Activated CD8-positive, alpha-beta T cell treated with anti-CD3 and anti-CD28 coated beads, Interleukin-2, amount 10 ng/mL, durations not matched to agents 7 days and 5 days (primary cell): ENCODE results near the gene OR2A2. TPM values are rescaled to one million over a fixed set of nuclear protein-coding genes. Genes with fewer than 3 reads are reported as not detected.
A peak's percentile ranks its signal among the peaks of the same experiment; 100 is the strongest.
"Not testable (repeated sequence)": the region's sequence is repeated elsewhere in the genome, so short reads cannot be mapped to it uniquely, and the experiment has no call there.

Experiments
- ATAC-seq: fragments of 150-1000 bp; cut with Tn5 transposase; one replicate; pipeline ENCODE4 v1.10.0; 2021; ENCODE audit warnings: moderate library complexity
- CTCF ChIA-PET: fragments of 350-600 bp; sonication (Branson Sonifier 250); formaldehyde crosslinking; loops from one replicate; lab custom pipeline; 2021; ENCODE audit warnings: antibody characterized with exemption; lab: Charles Lee
- POLR2A ChIA-PET: fragments of 350-600 bp; sonication (Branson Sonifier 250); formaldehyde crosslinking; loops from one replicate; lab custom pipeline; 2021; ENCODE audit warnings: antibody characterized with exemption; lab: Charles Lee
- DNase-seq: peaks from one replicate; pipeline ENCODE4 v3.0.0-alpha.2; 2020
- H3K27ac Mint-ChIP-seq: one replicate; pipeline ENCODE4 v1.8.0; 2021; ENCODE audit warnings: mild to moderate bottlenecking, mixed read lengths
- H3K27me3 Mint-ChIP-seq: one replicate; pipeline ENCODE4 v1.8.0; 2021; ENCODE audit warnings: low read depth, mixed read lengths
- H3K36me3 Mint-ChIP-seq: one replicate; pipeline ENCODE4 v1.8.0; 2021; ENCODE audit warnings: low read depth, mixed read lengths
- H3K4me1 Mint-ChIP-seq: one replicate; pipeline ENCODE4 v1.8.0; 2021; ENCODE audit warnings: low read depth, mixed read lengths
- H3K4me3 Mint-ChIP-seq: one replicate; pipeline ENCODE4 v1.8.0; 2021; ENCODE audit warnings: mild to moderate bottlenecking, mixed read lengths
- H3K9me3 Mint-ChIP-seq: one replicate; pipeline ENCODE4 v1.8.0; 2022; ENCODE audit warnings: mixed read lengths; ENCODE audit not compliant: insufficient read depth
- total RNA-seq, 2 experiments: library from RNA; stranded (reverse); gene quantifications; one replicate each; pipeline ENCODE4 v1.2.3, GENCODE V29; 2021

Gene OR2A2
- total RNA-seq, 2 experiments from 2014 or later: not detected

GRCh38 chr7:144105211-144105610, 4.2 kb upstream of the OR2A2 start:
- H3K9me3 Mint-ChIP-seq: no peaks in the 10 kb centered on the region
- H3K4me1 Mint-ChIP-seq: no peaks in the 10 kb centered on the region
- H3K27ac Mint-ChIP-seq: no peak overlapping the region
- ATAC-seq (no peak), DNase-seq (no peak)
- CTCF ChIA-PET: no interaction called here
- no peak overlapping the region for H3K4me3 Mint-ChIP-seq
- POLR2A ChIA-PET: no interaction called here
- H3K27me3 Mint-ChIP-seq: peaks cover 4% of the 10 kb centered on the region
- H3K36me3 Mint-ChIP-seq: no peaks in the 10 kb centered on the region

DNA sequence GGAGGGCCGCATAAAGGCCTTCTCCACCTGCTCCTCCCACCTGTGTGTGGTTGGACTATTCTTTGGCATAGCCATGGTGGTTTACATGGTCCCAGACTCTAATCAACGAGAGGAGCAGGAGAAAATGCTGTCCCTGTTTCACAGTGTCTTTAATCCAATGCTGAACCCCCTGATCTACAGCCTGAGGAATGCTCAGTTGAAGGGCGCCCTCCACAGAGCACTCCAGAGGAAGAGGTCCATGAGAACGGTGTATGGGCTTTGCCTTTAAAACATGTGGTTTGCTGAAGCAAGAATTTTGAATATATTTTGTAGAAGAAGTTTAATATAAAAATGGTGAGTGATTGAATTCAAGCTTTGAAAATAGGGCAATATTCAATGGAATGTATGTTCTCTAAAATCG, 889 bp downstream of the OR2A2 start:
- H3K4me3 Mint-ChIP-seq: no peak overlapping the region

GRCh38 chr7:144113651-144114050, 4.3 kb downstream of the OR2A2 start:
- ATAC-seq: no peak
- H3K4me3 Mint-ChIP-seq: no peak overlapping the region
- no peaks in the 10 kb centered on the region for H3K36me3 Mint-ChIP-seq
- ChIA-PET POLR2A (no interaction called here), CTCF (interaction anchor here (0.8 to 3.1 kb wide), 2 partner anchors 15 to 37 kb away, joined by 3 to 19 read pairs; no protein-coding TSS in a partner anchor)
- peaks cover 9% of the 10 kb centered on the region for H3K27me3 Mint-ChIP-seq
- H3K27ac Mint-ChIP-seq: no peak overlapping the region
- no peak for DNase-seq
- H3K9me3 Mint-ChIP-seq: no peaks in the 10 kb centered on the region
- no peaks in the 10 kb centered on the region for H3K4me1 Mint-ChIP-seq

More for the DNA sequence above, 889 bp downstream of the OR2A2 start:
- Mint-ChIP-seq H3K27ac (no peak overlapping the region), H3K27me3 (peaks cover 8% of the 10 kb centered on the region), H3K36me3 (no peaks in the 10 kb centered on the region), H3K4me1 (no peaks in the 10 kb centered on the region), H3K9me3 (no peaks in the 10 kb centered on the region)
- ATAC-seq (no peak), DNase-seq (no peak)
- POLR2A ChIA-PET: no interaction called here
- CTCF ChIA-PET: no interaction called here

DNA sequence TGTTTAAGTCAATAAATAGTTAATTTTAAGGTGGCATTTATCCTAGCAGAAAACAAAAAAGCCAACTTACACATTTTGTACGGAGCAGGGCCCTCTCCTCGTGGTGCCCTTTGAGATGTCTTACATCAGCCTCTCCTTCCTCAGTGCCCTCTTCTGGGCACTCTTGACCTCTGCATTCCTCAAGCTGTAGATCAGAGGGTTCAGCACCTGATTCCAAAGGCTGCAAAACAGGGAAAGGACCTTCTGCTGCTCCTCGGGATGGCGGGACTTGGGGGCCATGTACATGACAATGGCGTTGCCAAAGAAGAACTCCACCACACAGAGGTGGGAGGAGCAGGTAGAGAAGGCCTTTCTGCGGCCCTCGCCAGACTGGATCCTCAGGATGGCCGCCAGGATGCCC, 9.0 kb downstream of the OR2A2 start:
- Mint-ChIP-seq H3K4me1 (no peaks in the 10 kb centered on the region), H3K9me3 (no peaks in the 10 kb centered on the region), H3K4me3 (no peak overlapping the region), H3K36me3 (no peaks in the 10 kb centered on the region), H3K27ac (no peak overlapping the region), H3K27me3 (peaks cover 6% of the 10 kb centered on the region)
- CTCF ChIA-PET: no interaction called here
- no peak for DNase-seq
- POLR2A ChIA-PET: no interaction called here
- no peak for ATAC-seq

DNA sequence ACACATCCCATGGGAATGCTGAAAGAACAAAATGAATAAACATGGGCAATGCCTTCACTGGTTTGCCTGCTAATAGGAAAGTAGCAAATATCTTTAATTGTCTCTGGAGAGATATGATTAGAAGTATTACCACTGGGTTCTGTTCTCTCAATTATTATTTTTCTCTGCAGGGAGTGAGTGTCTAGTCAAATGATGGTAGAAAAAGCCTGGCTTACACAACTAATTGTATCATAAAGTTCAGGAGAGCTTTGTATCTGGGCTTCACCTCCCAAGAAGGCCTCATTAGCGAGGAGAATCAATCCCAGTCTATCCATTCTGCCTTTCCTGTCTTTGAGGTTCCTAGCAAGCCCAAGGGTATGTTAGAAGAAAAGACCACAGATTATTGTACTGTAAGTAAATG, 13.5 kb downstream of the OR2A2 start, which contains the start of gene OR2A14:
Gene OR2A14, plus strand, starts transcription at position 301 of the 400 bp plus-strand sequence. CDS start 5,937 bp downstream, outside the sequence.
- ChIA-PET CTCF (no interaction called here), POLR2A (no interaction called here)
- no peak within 1 kb of the TSS for H3K27ac Mint-ChIP-seq
- DNase-seq: no peak
- ATAC-seq: no peak
- H3K9me3 Mint-ChIP-seq: no peaks in the 10 kb centered on the region
- no peak within 1 kb of the TSS for H3K4me3 Mint-ChIP-seq
- H3K36me3 Mint-ChIP-seq: no peaks in the 10 kb centered on the region
- no peaks in the 10 kb centered on the region for H3K4me1 Mint-ChIP-seq
- H3K27me3 Mint-ChIP-seq: no peaks in the 10 kb centered on the region

GRCh38 chr7:144127714-144128334, 18.4 kb downstream of the OR2A2 start:
- peak; percentile 99 for ATAC-seq
- POLR2A ChIA-PET: no interaction called here
- Mint-ChIP-seq H3K4me1 (no peaks in the 10 kb centered on the region), H3K9me3 (no peaks in the 10 kb centered on the region), H3K27ac (no peak overlapping the region), H3K36me3 (no peaks in the 10 kb centered on the region), H3K4me3 (no peak overlapping the region), H3K27me3 (no peaks in the 10 kb centered on the region)
- DNase-seq: peak; percentile 92
- CTCF ChIA-PET: interaction anchor here (0.6 to 2.5 kb wide), 35 partner anchors 9 to 887 kb away, joined by 3 to 24 read pairs (median 4); partner anchors contain the start of gene TCAF1

- ATAC-seq, H3K4me1 Mint-ChIP-seq, H3K27ac Mint-ChIP-seq, POLR2A ChIA-PET, H3K9me3 Mint-ChIP-seq, DNase-seq, H3K36me3 Mint-ChIP-seq, H3K27me3 Mint-ChIP-seq, H3K4me3 Mint-ChIP-seq: not testable (repeated sequence)
- CTCF ChIA-PET: interaction anchor here (2.5 kb wide), 1 partner anchor 393 kb away, joined by 24 read pairs; no protein-coding TSS in a partner anchor
Measured at GRCh38 chr7:144129601-144130000, 20.2 kb downstream of the OR2A2 start.

GRCh38 chr7:144130730-144131129, 21.3 kb downstream of the OR2A2 start:
- H3K4me3 Mint-ChIP-seq: no peak overlapping the region
- no peak overlapping the region for H3K27ac Mint-ChIP-seq
- H3K27me3 Mint-ChIP-seq: no peaks in the 10 kb centered on the region
- POLR2A ChIA-PET: no interaction called here
- CTCF ChIA-PET: no interaction called here
- H3K4me1 Mint-ChIP-seq: no peaks in the 10 kb centered on the region
- H3K9me3 Mint-ChIP-seq: no peaks in the 10 kb centered on the region
- no peaks in the 10 kb centered on the region for H3K36me3 Mint-ChIP-seq
- DNase-seq (no peak), ATAC-seq (no peak)

DNA sequence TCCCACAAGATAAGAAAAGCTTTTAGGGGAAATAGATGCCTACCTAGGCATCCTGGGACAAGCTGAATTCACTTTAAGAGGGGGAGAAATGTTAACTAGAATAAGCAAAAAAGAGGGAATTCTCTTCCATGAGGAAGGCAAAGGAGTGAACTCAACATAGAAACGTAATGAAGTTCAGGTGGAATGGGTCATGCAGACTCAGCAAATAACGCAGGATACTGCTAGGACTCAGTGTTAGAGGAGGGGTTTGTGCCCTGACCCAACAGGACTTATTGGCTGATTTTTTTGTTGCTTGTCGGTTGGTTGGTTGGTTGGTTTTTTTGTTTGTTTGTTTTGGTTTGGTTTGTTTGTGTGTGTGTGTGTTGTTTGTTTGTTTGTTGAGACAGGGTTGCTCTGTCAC, 22.9 kb downstream of the OR2A2 start:
- Mint-ChIP-seq H3K27me3 (no peaks in the 10 kb centered on the region), H3K4me1 (no peaks in the 10 kb centered on the region), H3K27ac (no peak overlapping the region), H3K4me3 (no peak overlapping the region), H3K9me3 (no peaks in the 10 kb centered on the region), H3K36me3 (no peaks in the 10 kb centered on the region)
- ATAC-seq: no peak
- ChIA-PET POLR2A (no interaction called here), CTCF (no interaction called here)
- no peak for DNase-seq

DNA sequence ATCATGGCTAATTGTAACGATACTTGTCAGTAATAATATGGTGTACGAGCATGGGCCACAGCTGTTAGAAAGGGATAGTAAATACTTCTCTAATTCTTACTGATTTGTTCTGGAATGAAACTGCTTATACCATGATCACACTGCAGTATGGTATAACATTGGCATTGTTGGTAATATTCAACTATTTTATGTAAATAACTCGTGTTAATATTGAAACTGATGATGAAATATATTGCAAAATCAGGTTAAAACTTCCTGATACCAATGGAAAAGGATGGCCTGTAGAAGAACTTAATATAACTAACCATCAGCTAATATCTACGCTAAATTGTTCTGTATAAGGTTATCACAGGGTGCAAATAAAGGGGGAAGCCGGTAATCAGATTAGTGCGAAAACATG, 23.9 kb downstream of the OR2A2 start:
- no peak for DNase-seq
- Mint-ChIP-seq H3K27me3 (no peaks in the 10 kb centered on the region), H3K4me1 (no peaks in the 10 kb centered on the region), H3K27ac (no peak overlapping the region), H3K4me3 (no peak overlapping the region), H3K9me3 (no peaks in the 10 kb centered on the region), H3K36me3 (no peaks in the 10 kb centered on the region)
- ATAC-seq: no peak
- CTCF ChIA-PET: no interaction called here
- POLR2A ChIA-PET: no interaction called here

- Mint-ChIP-seq H3K27ac (no peak overlapping the region), H3K27me3 (no peaks in the 10 kb centered on the region), H3K36me3 (no peaks in the 10 kb centered on the region), H3K4me1 (no peaks in the 10 kb centered on the region), H3K4me3 (no peak overlapping the region), H3K9me3 (no peaks in the 10 kb centered on the region)
- ChIA-PET CTCF (no interaction called here), POLR2A (no interaction called here)
- DNase-seq (no peak), ATAC-seq (no peak)
Measured at GRCh38 chr7:144134116-144134515, 24.7 kb downstream of the OR2A2 start.

DNA sequence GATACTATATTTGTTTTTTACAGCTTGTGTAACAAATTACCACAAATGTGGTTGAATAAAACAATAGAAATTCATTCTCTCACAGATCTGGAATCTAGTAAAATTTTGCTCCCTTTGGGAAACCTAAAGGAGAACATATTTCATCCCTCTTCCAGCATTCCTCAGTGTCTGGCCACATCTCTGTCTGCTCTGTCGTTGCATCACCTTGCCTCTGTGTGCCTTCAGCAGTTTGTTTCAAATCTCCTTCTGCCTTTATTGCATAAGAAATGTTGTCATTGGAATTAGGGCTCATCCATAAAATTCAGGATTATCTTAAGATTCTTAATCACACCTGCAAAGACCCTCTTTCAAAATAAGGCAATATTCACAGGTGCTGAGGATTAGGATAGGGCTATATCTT, 28.1 kb downstream of the OR2A2 start:
- Mint-ChIP-seq H3K4me1 (no peaks in the 10 kb centered on the region), H3K9me3 (no peaks in the 10 kb centered on the region), H3K4me3 (no peak overlapping the region), H3K27me3 (no peaks in the 10 kb centered on the region), H3K27ac (no peak overlapping the region), H3K36me3 (no peaks in the 10 kb centered on the region)
- ChIA-PET POLR2A (no interaction called here), CTCF (interaction anchor here (2.6 kb wide), 1 partner anchor 9 kb away, joined by 8 read pairs; no protein-coding TSS in a partner anchor)
- DNase-seq (no peak), ATAC-seq (no peak)
